Calu3 (cell line): ENCODE data around the gene PIK3AP1. TPM values are rescaled to one million over a fixed set of nuclear protein-coding genes. Genes with fewer than 3 reads are reported as not detected.

Source experiments
- BruUV-seq: library from RNA; stranded (reverse); fragments of 400-500 nt; replicated peaks from 2 replicates; lab custom pipeline; 2021; lab: Mats Ljungman, UMichigan
- CTCF ChIA-PET: fragments of 300-600 bp; sonication (Branson Sonifier 250); formaldehyde crosslinking; loops from one replicate; lab custom pipeline; 2022; ENCODE audit warnings: antibody characterized with exemption; lab: Charles Lee
- DNase-seq: peaks from one replicate; pipeline ENCODE4 v3.0.0; 2022
- H3K27ac Mint-ChIP-seq: one replicate; pipeline ENCODE4 v1.8.0; 2022; ENCODE audit warnings: mixed read lengths; ENCODE audit not compliant: unreplicated experiment
- H3K27me3 Mint-ChIP-seq: one replicate; pipeline ENCODE4 v1.8.0; 2022; ENCODE audit warnings: mixed read lengths; ENCODE audit not compliant: unreplicated experiment
- H3K36me3 Mint-ChIP-seq: one replicate; pipeline ENCODE4 v1.8.0; 2022; ENCODE audit warnings: mild to moderate bottlenecking, moderate library complexity, mixed read lengths; ENCODE audit not compliant: insufficient read depth, unreplicated experiment
- H3K4me1 Mint-ChIP-seq: one replicate; pipeline ENCODE4 v1.8.0; 2022; ENCODE audit warnings: mild to moderate bottlenecking, low read depth, mixed read lengths; ENCODE audit not compliant: unreplicated experiment
- H3K4me3 Mint-ChIP-seq: one replicate; pipeline ENCODE4 v1.8.0; 2022; ENCODE audit warnings: mild to moderate bottlenecking, low read depth, moderate library complexity, mixed read lengths; ENCODE audit not compliant: unreplicated experiment
- H3K9me3 Mint-ChIP-seq: one replicate; pipeline ENCODE4 v1.8.0; 2022; ENCODE audit warnings: low read depth, mixed read lengths; ENCODE audit not compliant: unreplicated experiment
- CTCF ChIP-seq: fragments of 200-600 bp; IDR thresholded peaks from one replicate; pipeline ENCODE4 v1.8.0; 2022; ENCODE audit warnings: antibody characterized with exemption; ENCODE audit not compliant: unreplicated experiment
- intact Hi-C: fragments of 100-400 bp; cut with micrococcal nuclease; formaldehyde crosslinking; loops from one replicate; pipeline ENCODE4 v1.10.0; 2022; ENCODE audit not compliant: unreplicated experiment
- total RNA-seq: library from RNA; stranded (reverse); gene quantifications from 2 replicates; pipeline ENCODE4 v1.2.3, GENCODE V29; 2022

The PIK3AP1 gene
- total RNA-seq, 1 experiment from 2014 or later: 117 TPM

- no peak for DNase-seq
- Mint-ChIP-seq H3K36me3 (peaks cover 32% of the 10 kb centered on the region), H3K9me3 (no peaks in the 10 kb centered on the region), H3K27ac (no peak overlapping the region), H3K4me3 (no peak overlapping the region), H3K27me3 (no peaks in the 10 kb centered on the region), H3K4me1 (no peaks in the 10 kb centered on the region)
- TF ChIP-seq CTCF: no peak
- BruUV-seq: no TSS peak
- CTCF ChIA-PET: no interaction called here
- intact Hi-C loops: no loop called here
Observed at GRCh38 chr10:96627292-96627691, 93.0 kb downstream of the PIK3AP1 start.

- no peak overlapping the region for H3K4me3 Mint-ChIP-seq
- no TSS peak for BruUV-seq
- DNase-seq: no peak
- CTCF ChIA-PET: no interaction called here
- no peak overlapping the region for H3K27ac Mint-ChIP-seq
- intact Hi-C loops: no loop called here
- H3K27me3 Mint-ChIP-seq: no peaks in the 10 kb centered on the region
- H3K9me3 Mint-ChIP-seq: no peaks in the 10 kb centered on the region
- peaks cover 30% of the 10 kb centered on the region for H3K36me3 Mint-ChIP-seq
- no peaks in the 10 kb centered on the region for H3K4me1 Mint-ChIP-seq
- no peak for TF ChIP-seq CTCF
Observed at GRCh38 chr10:96626795-96627194, 93.5 kb downstream of the PIK3AP1 start.

GRCh38 chr10:96625173-96625572, 95.1 kb downstream of the PIK3AP1 start:
- no peak for TF ChIP-seq CTCF
- no peak for DNase-seq
- CTCF ChIA-PET: no interaction called here
- Mint-ChIP-seq H3K4me1 (no peaks in the 10 kb centered on the region), H3K36me3 (peaks cover 28% of the 10 kb centered on the region), H3K27me3 (no peaks in the 10 kb centered on the region), H3K27ac (no peak overlapping the region), H3K9me3 (no peaks in the 10 kb centered on the region), H3K4me3 (no peak overlapping the region)
- BruUV-seq: no TSS peak
- intact Hi-C loops: no loop called here

GRCh38 chr10:96622013-96622787, 98.1 kb downstream of the PIK3AP1 start:
- CTCF ChIA-PET: interaction anchor here (0.6 kb wide), 1 partner anchor 18 kb away, joined by 3 read pairs; no protein-coding TSS in a partner anchor
- Mint-ChIP-seq H3K27ac (no peak overlapping the region), H3K4me3 (no peak overlapping the region), H3K4me1 (no peaks in the 10 kb centered on the region), H3K36me3 (peaks cover 28% of the 10 kb centered on the region), H3K9me3 (no peaks in the 10 kb centered on the region), H3K27me3 (no peaks in the 10 kb centered on the region)
- BruUV-seq: no TSS peak
- no peak for TF ChIP-seq CTCF
- intact Hi-C loops: no loop called here
- no peak for DNase-seq
